SK-N-SH (cell line): Measurements from ENCODE around the gene THSD7B. TPM values are rescaled to one million over a fixed set of nuclear protein-coding genes. Genes with fewer than 3 reads are reported as not detected.

Experiments
- CTCF ChIA-PET: fragments of 300-600, 350-600 bp; formaldehyde crosslinking; extraction: SDS; loops from one replicate; lab custom pipeline; 2021; lab: Yijun Ruan, JAX
- POLR2A ChIA-PET: fragments of 350-600 bp; sonication (Branson Sonifier 250); formaldehyde crosslinking; extraction: SDS; loops from one replicate; lab custom pipeline; 2020; ENCODE audit warnings: antibody characterized with exemption, inconsistent platforms; lab: Yijun Ruan, JAX
- DNase-seq: peaks from one replicate; pipeline ENCODE4 v3.0.0; 2012
- H2AFZ ChIP-seq: fragments of 200-600 bp; sonication (generic); 2 replicates; pipeline ENCODE4 v1.8.1; 2016; ENCODE audit warnings: antibody characterized with exemption, mild to moderate bottlenecking, low read depth
- H3F3A ChIP-seq: fragments of 200-600 bp; sonication (generic); replicated peaks from 2 replicates; pipeline ENCODE3; 2016; ENCODE audit warnings: antibody characterized with exemption, mild to moderate bottlenecking; ENCODE audit not compliant: insufficient read depth
- H3K27ac ChIP-seq, 2 experiments: fragments of 200-500 bp in 1 of 2; fragments of 200-600 bp in 1 of 2; sonication (Bioruptor generic) in 1 of 2; sonication (generic), shearing (Covaris generic) in 1 of 2; 2 replicates each; pipeline versions ENCODE4 v1.5.1 to v1.6.1; 2014 to 2016; ENCODE audit warnings: low read depth in 2 of 2, inconsistent platforms in 1 of 2, low read length in 1 of 2, mild to moderate bottlenecking in 1 of 2, mixed read lengths in 1 of 2
- H3K27me3 ChIP-seq: fragments of 200-600 bp; sonication (generic), shearing (Covaris generic); 2 replicates; pipeline ENCODE4 v1.6.1; 2016; ENCODE audit warnings: mixed run types; ENCODE audit not compliant: insufficient read depth
- H3K36me3 ChIP-seq, 2 experiments: fragments of 200-500 bp in 1 of 2; fragments of 200-600 bp in 1 of 2; sonication (Bioruptor generic) in 1 of 2; sonication (generic) in 1 of 2; replicated peaks in 1 of 2; 2 replicates each; pipeline versions ENCODE3 to v1.5.1; 2014 to 2016; ENCODE audit warnings: low read length in 1 of 2, mild to moderate bottlenecking in 1 of 2; ENCODE audit not compliant: insufficient read depth in 2 of 2, control insufficient read depth in 1 of 2
- H3K4me1 ChIP-seq, 2 experiments: fragments of 200-500 bp in 1 of 2; fragments of 200-600 bp in 1 of 2; sonication (Bioruptor generic) in 1 of 2; sonication (generic), shearing (Covaris generic) in 1 of 2; 2 replicates each; pipeline versions ENCODE4 v1.5.1 to v1.6.1; 2014 to 2016; ENCODE audit warnings: low read depth in 1 of 2, low read length in 1 of 2, mixed run types in 1 of 2; ENCODE audit not compliant: insufficient read depth in 2 of 2, control insufficient read depth in 1 of 2
- H3K4me2 ChIP-seq: fragments of 200-600 bp; sonication (generic), shearing (Covaris generic); 2 replicates; pipeline ENCODE4 v1.6.1; 2017; ENCODE audit warnings: mixed run types
- H3K4me3 ChIP-seq, 2 experiments: fragments of 200-500 bp in 1 of 2; fragments of 200-600 bp in 1 of 2; sonication (Bioruptor generic) in 1 of 2; sonication (generic), shearing (Covaris generic) in 1 of 2; 2 replicates each; pipeline versions ENCODE4 v1.5.1 to v1.8.1; 2014 to 2016; ENCODE audit warnings: low read depth in 2 of 2, inconsistent platforms in 1 of 2, low read length in 1 of 2, mild to moderate bottlenecking in 1 of 2, mixed read lengths in 1 of 2, moderate library complexity in 1 of 2
- H3K79me2 ChIP-seq: fragments of 200-600 bp; sonication (generic); 2 replicates; pipeline ENCODE4 v1.8.1; 2017; ENCODE audit warnings: mild to moderate bottlenecking; ENCODE audit not compliant: insufficient read depth
- H3K9ac ChIP-seq: fragments of 200-600 bp; sonication (generic); 2 replicates; pipeline ENCODE4 v1.6.1; 2017; ENCODE audit warnings: mixed run types
- H3K9me2 ChIP-seq: fragments of 200-600 bp; sonication (generic); 2 replicates; pipeline ENCODE4 v1.6.1; 2017; ENCODE audit warnings: mixed run types
- H3K9me3 ChIP-seq: fragments of 200-600 bp; sonication (generic); 2 replicates; pipeline ENCODE4 v1.6.1; 2017; ENCODE audit warnings: mixed run types, mild to moderate bottlenecking, moderate library complexity
- H4K20me1 ChIP-seq: fragments of 200-600 bp; sonication (generic); 2 replicates; pipeline ENCODE4 v1.6.1; 2017; ENCODE audit warnings: mild to moderate bottlenecking, mixed run types; ENCODE audit not compliant: insufficient read depth
- CHD2 ChIP-seq: fragments of 150-350 bp; IDR thresholded peaks from 2 replicates; pipeline ENCODE4 v1.6.1; 2018; ENCODE audit warnings: low read length; ENCODE audit not compliant: partially characterized antibody
- CTCF ChIP-seq: fragments of 200-600 bp; sonication (generic); IDR thresholded peaks from 2 replicates; pipeline ENCODE4 v1.6.1; 2017; ENCODE audit warnings: antibody characterized with exemption, mild to moderate bottlenecking, moderate library complexity
- EP300 ChIP-seq, 2 experiments: IDR thresholded peaks; 2 replicates each; pipeline versions ENCODE4 v1.4.0 to v1.6.1; 2012; ENCODE audit warnings: borderline replicate concordance in 1 of 2, low read depth in 1 of 2, low read length in 1 of 2
- FOXM1 ChIP-seq: IDR thresholded peaks from 2 replicates; pipeline ENCODE4 v1.4.0; 2012; ENCODE audit warnings: low read depth, mild to moderate bottlenecking
- JUND ChIP-seq: IDR thresholded peaks from 2 replicates; pipeline ENCODE4 v1.4.0; 2012
- MXI1 ChIP-seq: IDR thresholded peaks from 2 replicates; pipeline ENCODE4 v1.6.1; 2012; ENCODE audit warnings: mild to moderate bottlenecking, low read depth, low read length, improper control_type of control experiment
- NFIC ChIP-seq: IDR thresholded peaks from 2 replicates; pipeline ENCODE4 v1.4.0; 2012; ENCODE audit warnings: borderline replicate concordance
- NRF1 ChIP-seq: IDR thresholded peaks from 2 replicates; pipeline ENCODE4 v1.6.1; 2012; ENCODE audit warnings: low read depth, mild to moderate bottlenecking, low read length
- PBX3 ChIP-seq: IDR thresholded peaks from 2 replicates; pipeline ENCODE4; 2012
- RCOR1 ChIP-seq: fragments of 150-350 bp; IDR thresholded peaks from 2 replicates; pipeline ENCODE4 v1.6.1; 2017; ENCODE audit warnings: antibody characterized with exemption, low read length
- RFX5 ChIP-seq: IDR thresholded peaks from 2 replicates; pipeline ENCODE4 v1.6.1; 2012; ENCODE audit warnings: mild to moderate bottlenecking, improper control_type of control experiment, low read length
- SIN3A ChIP-seq: IDR thresholded peaks from 2 replicates; pipeline ENCODE4 v1.6.1; 2012; ENCODE audit warnings: low read depth, mild to moderate bottlenecking, low read length, moderate library complexity, borderline replicate concordance
- SMC3 ChIP-seq: IDR thresholded peaks from 2 replicates; pipeline ENCODE4 v1.6.1; 2012; ENCODE audit warnings: low read depth, low read length, improper control_type of control experiment
- TEAD4 ChIP-seq: IDR thresholded peaks from 2 replicates; pipeline ENCODE4 v1.4.0; 2012; ENCODE audit warnings: mild to moderate bottlenecking, borderline replicate concordance; ENCODE audit not compliant: insufficient read depth
- ZBTB33 ChIP-seq: IDR thresholded peaks from 2 replicates; pipeline ENCODE4 v1.4.0; 2012; ENCODE audit warnings: low read depth, borderline replicate concordance
- WGBS: methylation state at CpG from one replicate; pipeline ENCODE4 v1.1.6; 2017; ENCODE audit warnings: low lambda C conversion rate; 5-methylcytosine and 5-hydroxymethylcytosine counted together
- polyA plus RNA-seq, 3 experiments: library from polyadenylated mRNA; depleted of rRNA; stranded (reverse); fragments of >200 nt; gene quantifications; 2 replicates each; pipeline ENCODE4 v1.2.3, GENCODE V29; 2012
- TF ChIP-seq, protein P1 (sequence below): IDR thresholded peaks from 2 replicates; pipeline ENCODE4 v1.4.0; 2012; ENCODE audit warnings: low read depth, borderline replicate concordance

The THSD7B gene
- polyA plus RNA-seq, 1 of the 3 experiments (the other 2 are of a cell fraction) = not detected

- H3K36me3 ChIP-seq = no peaks in the 10 kb centered on the region
- no peak overlapping the region for H3K4me2 ChIP-seq
- WGBS = 92% methylated on average over 3 of the region's 3 CpGs
- H3K9me2 ChIP-seq = no peaks in the 10 kb centered on the region
- H3K27ac ChIP-seq = no peak overlapping the region
- DNase-seq = no peak
- H3F3A ChIP-seq = no peaks in the 10 kb centered on the region
- H3K4me1 ChIP-seq = no peaks in the 10 kb centered on the region
- no peak overlapping the region for H3K9ac ChIP-seq
- no peaks in the 10 kb centered on the region for H3K79me2 ChIP-seq
- H3K9me3 ChIP-seq = no peaks in the 10 kb centered on the region
- TF ChIP-seq FOXM1 (no peak), RFX5 (no peak), SMC3 (no peak), MXI1 (no peak), NRF1 (no peak)
- TF ChIP-seq, all 33 proteins: peak for 0
- Histone ChIP-seq H3K4me3 (no peak overlapping the region), H4K20me1 (no peaks in the 10 kb centered on the region), H2AFZ (no peak overlapping the region), H3K27me3 (no peaks in the 10 kb centered on the region)
- CTCF ChIA-PET = no interaction called here
- POLR2A ChIA-PET = no interaction called here
These were observed 472.7 kb downstream of the THSD7B start for GRCh38 chr2:137238065-137238464.

GRCh38 chr2:137249463-137250130 is 484.3 kb downstream of the THSD7B start:
- no peaks in the 10 kb centered on the region for H4K20me1 ChIP-seq
- no peak overlapping the region for H3K27ac ChIP-seq
- CTCF ChIA-PET = interaction anchor here (0.8 kb wide), 1 partner anchor 9 kb away, joined by 3 read pairs; no protein-coding TSS in a partner anchor
- no peaks in the 10 kb centered on the region for H3K4me1 ChIP-seq
- H3K4me2 ChIP-seq = no peak overlapping the region
- H3K4me3 ChIP-seq = no peak overlapping the region
- TF ChIP-seq EP300 (IDR thresholded peaks at IDR 0.05; ENCODE audit: borderline replicate concordance in 1 of 2, low read depth in 1 of 2, low read length in 1 of 2) = peak in 1 of 2 experiments; percentile 6; a peak in 1 of 4 replicates
- TF ChIP-seq NFIC = no peak
- H3K79me2 ChIP-seq = no peaks in the 10 kb centered on the region
- peak; percentile 12 for DNase-seq
- 43% methylated on average over 4 of the region's 4 CpGs for WGBS
- POLR2A ChIA-PET = no interaction called here
- H3K9me3 ChIP-seq = no peaks in the 10 kb centered on the region
- H3K27me3 ChIP-seq = no peaks in the 10 kb centered on the region
- no peaks in the 10 kb centered on the region for H3K36me3 ChIP-seq
- H3K9me2 ChIP-seq = no peaks in the 10 kb centered on the region
- H3K9ac ChIP-seq = no peak overlapping the region
- no peak overlapping the region for H2AFZ ChIP-seq
- peaks cover 11% of the 10 kb centered on the region for H3F3A ChIP-seq

GRCh38 chr2:137250401-137250800 is 485.1 kb downstream of the THSD7B start:
- H3K4me2 ChIP-seq = no peak overlapping the region
- H3K27me3 ChIP-seq = no peaks in the 10 kb centered on the region
- no peaks in the 10 kb centered on the region for H4K20me1 ChIP-seq
- 60% methylated on average over 3 of the region's 3 CpGs for WGBS
- H3K79me2 ChIP-seq = no peaks in the 10 kb centered on the region
- peaks cover 11% of the 10 kb centered on the region for H3F3A ChIP-seq
- no peak overlapping the region for H3K9ac ChIP-seq
- CTCF ChIA-PET = interaction anchor here (0.8 kb wide), 1 partner anchor 10 kb away, joined by 3 read pairs; no protein-coding TSS in a partner anchor
- no peak overlapping the region for H3K27ac ChIP-seq
- DNase-seq = no peak
- no peaks in the 10 kb centered on the region for H3K9me3 ChIP-seq
- H2AFZ ChIP-seq = no peak overlapping the region
- no peak overlapping the region for H3K4me3 ChIP-seq
- H3K4me1 ChIP-seq = no peaks in the 10 kb centered on the region
- POLR2A ChIA-PET = no interaction called here
- no peaks in the 10 kb centered on the region for H3K36me3 ChIP-seq
- H3K9me2 ChIP-seq = no peaks in the 10 kb centered on the region
- TF ChIP-seq SIN3A (no peak), JUND (no peak), MXI1 (no peak), RCOR1 (no peak), RFX5 (no peak), EP300 (IDR thresholded peaks at IDR 0.05; ENCODE audit: borderline replicate concordance in 1 of 2, low read depth in 1 of 2, low read length in 1 of 2) (no peak), CHD2 (no peak), PBX3 (no peak), TEAD4 (no peak), ZBTB33 (no peak), CTCF (no peak)
- TF ChIP-seq, protein P1, sequence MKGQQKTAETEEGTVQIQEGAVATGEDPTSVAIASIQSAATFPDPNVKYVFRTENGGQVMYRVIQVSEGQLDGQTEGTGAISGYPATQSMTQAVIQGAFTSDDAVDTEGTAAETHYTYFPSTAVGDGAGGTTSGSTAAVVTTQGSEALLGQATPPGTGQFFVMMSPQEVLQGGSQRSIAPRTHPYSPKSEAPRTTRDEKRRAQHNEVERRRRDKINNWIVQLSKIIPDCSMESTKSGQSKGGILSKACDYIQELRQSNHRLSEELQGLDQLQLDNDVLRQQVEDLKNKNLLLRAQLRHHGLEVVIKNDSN = no peak
